BE2C (cell line): Measurements from ENCODE around the gene TGIF1.

Source experiments
- DNase-seq: peaks from one replicate; pipeline ENCODE4 v3.0.0-alpha.2; 2020
- H3K27me3 ChIP-seq: fragments of 250-450 bp; sonication (Bioruptor Pico); 2 replicates; pipeline ENCODE4 v1.5.1; 2020; ENCODE audit warnings: mild to moderate bottlenecking
- H3K36me3 ChIP-seq: fragments of 250-450 bp; sonication (Bioruptor Pico); 2 replicates; pipeline ENCODE4 v1.5.1; 2020; ENCODE audit warnings: mild to moderate bottlenecking
- H3K4me1 ChIP-seq: fragments of 250-450 bp; sonication (Bioruptor Pico); 2 replicates; pipeline ENCODE4 v1.5.1; 2020
- H3K4me3 ChIP-seq: 2 replicates; pipeline ENCODE4 v1.5.1; 2011; ENCODE audit warnings: low read depth, low read length
- H3K9me3 ChIP-seq: fragments of 250-450 bp; sonication (Bioruptor Pico); 2 replicates; pipeline ENCODE4 v1.5.1; 2020
- TF ChIP-seq, protein P1 (sequence below): IDR thresholded peaks from 2 replicates; pipeline ENCODE4 v1.5.1; 2012; ENCODE audit warnings: mild to moderate bottlenecking, low read depth, low read length

The TGIF1 gene

DNA sequence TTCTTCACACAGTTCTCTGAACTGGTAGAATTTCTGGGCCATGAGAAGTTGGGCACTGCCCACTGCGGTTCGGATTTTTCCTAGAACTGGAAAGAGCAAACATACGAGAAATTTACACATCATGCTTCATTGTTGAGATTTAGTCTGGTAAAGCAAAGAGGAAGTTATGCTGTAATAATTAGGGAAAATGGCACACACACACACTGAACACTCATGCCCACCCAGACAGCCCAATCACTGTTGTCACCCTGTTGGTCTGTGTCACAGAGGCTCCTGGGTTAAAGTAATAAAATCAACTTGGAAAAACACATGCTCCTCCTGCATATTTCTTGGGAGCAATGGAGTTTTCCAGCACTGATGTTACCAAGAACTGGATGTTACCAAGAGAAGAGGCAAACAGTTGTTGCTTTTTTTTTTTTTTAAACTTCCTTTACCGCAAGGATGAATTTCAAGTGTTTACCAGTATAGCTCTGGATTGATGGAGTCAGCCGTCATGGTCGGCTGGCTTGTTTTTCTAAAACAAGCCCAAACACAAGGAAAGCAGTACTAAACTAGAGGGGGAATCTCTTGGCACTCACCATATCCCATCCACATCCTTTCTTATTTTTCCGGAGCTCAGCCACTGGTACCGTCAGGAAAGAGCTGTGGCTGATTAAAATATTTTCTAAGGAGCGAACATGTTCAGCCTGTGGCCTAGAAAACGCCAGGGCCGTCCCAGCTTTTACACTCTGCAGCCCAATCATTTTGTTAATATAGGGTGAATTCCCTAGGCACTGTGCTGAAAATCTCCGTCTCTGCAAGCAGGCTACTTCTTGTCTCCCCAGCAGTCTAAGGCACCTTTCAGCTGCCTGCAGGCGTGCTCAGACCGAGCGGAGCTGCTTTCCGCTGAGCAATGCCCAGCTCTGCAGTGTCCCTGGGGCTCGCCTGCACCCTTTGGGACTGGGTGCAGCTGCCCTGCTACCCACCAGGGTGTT, 58.9 kb downstream of the TGIF1 start:
- TF ChIP-seq, protein P1, sequence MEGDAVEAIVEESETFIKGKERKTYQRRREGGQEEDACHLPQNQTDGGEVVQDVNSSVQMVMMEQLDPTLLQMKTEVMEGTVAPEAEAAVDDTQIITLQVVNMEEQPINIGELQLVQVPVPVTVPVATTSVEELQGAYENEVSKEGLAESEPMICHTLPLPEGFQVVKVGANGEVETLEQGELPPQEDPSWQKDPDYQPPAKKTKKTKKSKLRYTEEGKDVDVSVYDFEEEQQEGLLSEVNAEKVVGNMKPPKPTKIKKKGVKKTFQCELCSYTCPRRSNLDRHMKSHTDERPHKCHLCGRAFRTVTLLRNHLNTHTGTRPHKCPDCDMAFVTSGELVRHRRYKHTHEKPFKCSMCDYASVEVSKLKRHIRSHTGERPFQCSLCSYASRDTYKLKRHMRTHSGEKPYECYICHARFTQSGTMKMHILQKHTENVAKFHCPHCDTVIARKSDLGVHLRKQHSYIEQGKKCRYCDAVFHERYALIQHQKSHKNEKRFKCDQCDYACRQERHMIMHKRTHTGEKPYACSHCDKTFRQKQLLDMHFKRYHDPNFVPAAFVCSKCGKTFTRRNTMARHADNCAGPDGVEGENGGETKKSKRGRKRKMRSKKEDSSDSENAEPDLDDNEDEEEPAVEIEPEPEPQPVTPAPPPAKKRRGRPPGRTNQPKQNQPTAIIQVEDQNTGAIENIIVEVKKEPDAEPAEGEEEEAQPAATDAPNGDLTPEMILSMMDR: no peak
- no peak for DNase-seq
- no peaks in the 10 kb centered on the region for H3K27me3 ChIP-seq
- H3K4me3 ChIP-seq: no peak overlapping the region
- H3K36me3 ChIP-seq: no peaks in the 10 kb centered on the region
- no peaks in the 10 kb centered on the region for H3K9me3 ChIP-seq
- H3K4me1 ChIP-seq: no peaks in the 10 kb centered on the region
